Left renal cortex interstitium (tissue), 4 donors: ENCODE measurements around the gene HEXD. TPM values are rescaled to one million over a fixed set of nuclear protein-coding genes. Genes with fewer than 3 reads are reported as not detected.

Experiments
- DNase-seq, 4 donors: peaks; one replicate each; pipeline ENCODE4 v3.0.0-alpha.2; 2013; ENCODE audit warnings: low read depth in 4 of 4, low spot score in 2 of 4, missing footprints in 1 of 4
- polyA plus RNA-seq, 4 donors: library from polyadenylated mRNA; unstranded; fragments of 120-200 nt; gene quantifications; one replicate each; pipeline ENCODE4 v1.2.1, GENCODE V29; 2013; ENCODE audit not compliant: insufficient read length in 4 of 4

HEXD gene
- polyA plus RNA-seq, 4 donors = 31.8 to 62.4 (median 42.6) TPM

GRCh38 chr17:82479602-82480001 lies 61.5 kb downstream of the HEXD start:
- no peak for DNase-seq

DNA sequence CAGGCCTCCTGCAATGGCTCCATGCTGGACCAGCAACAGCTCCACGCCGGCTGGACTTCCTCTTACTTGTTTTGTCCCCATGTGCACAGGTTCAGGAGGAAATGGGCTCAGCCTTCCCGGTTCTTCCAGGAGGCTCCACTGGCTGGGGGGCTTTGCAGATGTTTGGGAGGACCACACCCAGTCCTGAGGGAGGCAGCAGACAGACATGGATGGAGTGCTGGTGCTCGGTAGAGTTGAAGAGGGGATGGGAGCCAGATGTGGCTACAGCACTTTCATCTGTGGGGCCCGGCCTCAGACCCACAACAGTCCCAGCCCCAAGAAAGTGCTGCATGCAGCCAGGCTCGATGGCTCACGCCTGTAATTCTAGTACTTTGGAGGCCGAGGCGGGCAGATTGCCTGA lies 62.2 kb downstream of the HEXD start:
- no peak for DNase-seq

DNA sequence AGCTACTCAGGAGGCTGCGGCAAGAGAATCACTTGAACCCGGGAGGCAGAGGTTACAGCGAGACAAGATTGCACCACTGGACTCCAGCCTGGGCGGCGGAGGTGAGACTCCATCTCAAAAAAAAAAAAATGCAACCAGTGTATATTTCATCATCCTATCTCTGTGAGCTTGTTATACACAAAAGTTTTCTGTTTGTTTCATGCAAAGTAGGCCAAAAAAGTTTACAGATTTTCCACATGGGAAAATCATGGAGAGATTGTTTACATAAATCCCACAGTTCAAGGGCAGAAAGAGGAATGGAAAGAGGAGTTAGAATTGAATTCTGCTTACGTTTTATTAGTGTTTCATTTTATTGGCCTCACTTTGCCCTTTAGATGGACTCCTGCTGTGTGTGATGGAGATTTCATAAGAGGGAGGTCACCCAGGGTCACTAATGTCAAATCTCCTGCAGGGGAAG lies 65.1 kb downstream of the HEXD start:
- DNase-seq = no peak

- no peak for DNase-seq
Observed at GRCh38 chr17:82483836-82484235, 65.7 kb downstream of the HEXD start.

- no peak for DNase-seq
Observed at GRCh38 chr17:82486231-82487094, 68.3 kb downstream of the HEXD start.

DNA sequence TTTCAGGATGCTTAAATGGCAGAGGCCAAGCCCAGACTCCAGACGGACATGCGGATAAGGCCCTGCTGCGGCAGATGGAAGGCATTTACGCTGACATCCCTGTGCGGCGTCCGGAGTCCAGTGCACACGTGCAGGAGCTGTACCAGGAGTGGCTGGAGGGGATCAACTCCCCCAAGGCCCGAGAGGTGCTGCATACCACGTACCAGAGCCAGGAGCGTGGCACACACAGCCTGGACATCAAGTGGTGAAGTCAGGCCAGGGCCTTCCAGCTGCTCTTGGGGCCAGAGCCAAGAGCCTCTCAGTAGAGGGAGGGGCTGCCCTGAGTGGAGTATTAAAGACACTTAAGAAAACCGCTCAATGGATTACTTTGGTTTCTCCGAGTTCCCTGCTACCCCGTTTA lies 69.8 kb downstream of the HEXD start:
- DNase-seq = no peak

DNA sequence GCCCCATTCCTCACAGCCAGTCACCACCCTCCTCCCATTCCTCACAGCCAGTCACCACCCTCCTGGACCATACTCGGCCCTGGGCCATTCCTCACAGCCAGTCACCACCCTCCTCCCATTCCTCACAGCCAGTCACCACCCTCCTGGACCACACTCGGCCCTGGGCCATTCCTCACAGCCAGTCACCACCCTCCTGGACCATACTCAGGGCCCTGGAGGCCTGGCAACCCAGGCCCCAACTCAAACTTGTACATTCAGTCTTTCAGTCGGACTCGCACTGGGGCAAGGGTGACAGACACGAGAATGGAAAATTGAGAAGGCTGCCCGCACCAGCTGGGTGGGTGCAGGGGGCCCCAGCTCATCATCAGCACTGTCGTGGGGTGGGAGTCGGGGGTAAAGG lies 71.0 kb downstream of the HEXD start:
- no peak for DNase-seq

DNA sequence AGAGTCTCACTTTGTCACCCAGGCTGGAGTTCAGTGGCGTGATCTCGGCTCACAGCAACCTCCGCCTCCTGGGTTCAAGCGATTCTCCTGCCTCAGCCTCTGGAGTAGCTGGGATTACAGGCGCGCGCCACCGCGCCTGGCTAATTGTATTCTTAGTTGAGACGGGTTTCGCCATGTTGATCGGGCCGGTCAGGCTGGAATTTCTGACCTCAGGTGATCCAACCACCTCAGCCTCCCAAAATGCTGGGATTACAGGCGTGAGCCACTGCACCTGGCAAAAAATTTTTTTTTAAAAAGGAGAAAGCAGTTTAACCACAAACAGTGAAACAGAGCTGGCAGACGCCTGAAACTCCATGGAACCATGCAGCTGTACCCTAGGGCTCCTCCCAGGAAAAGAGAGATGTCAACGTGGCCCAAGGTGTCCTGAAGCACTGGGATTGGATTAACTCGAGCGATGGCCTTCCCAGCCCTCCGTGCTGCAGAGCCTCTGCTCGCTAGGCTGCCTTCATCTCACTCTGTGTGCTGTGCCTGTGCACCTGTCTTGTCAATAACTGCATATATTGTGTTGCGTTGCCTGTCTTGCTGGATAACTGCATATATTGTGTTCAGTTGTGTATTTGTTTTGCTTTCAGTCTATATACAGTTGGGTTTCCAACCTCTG lies 71.8 kb downstream of the HEXD start:
- no peak for DNase-seq

DNA sequence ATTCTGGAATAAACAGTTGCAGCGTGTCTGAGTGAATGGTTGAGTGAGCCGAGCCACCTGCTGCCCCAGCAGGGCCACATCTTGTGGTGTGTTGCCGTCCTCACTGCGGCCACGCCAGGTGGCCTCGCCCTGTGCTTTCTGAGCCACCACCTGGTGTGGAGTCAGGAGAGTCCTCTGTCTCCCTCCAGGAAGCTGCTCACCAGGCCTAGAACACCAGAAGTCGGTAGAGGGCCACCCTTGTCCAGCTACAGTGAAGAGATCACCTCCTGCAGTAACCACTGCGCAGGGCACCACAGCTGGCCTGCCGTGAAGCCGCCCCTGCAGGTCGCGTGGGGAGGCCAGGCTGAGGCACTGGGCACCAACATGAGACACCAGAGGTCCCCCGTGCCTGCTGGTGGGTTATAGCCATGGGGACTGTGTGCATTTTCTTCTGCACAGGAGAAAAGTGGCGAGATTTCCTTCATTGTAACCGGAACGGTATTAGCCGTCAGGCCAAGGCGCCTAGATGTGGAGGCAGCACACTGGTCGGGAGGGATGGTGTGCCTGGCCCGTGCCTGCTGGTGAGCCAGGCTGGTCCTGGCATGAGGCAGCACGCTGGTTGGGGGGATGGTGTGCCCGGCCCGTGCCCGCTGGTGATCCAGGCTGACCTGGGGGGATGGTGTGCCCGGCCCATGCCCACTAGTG lies 72.5 kb downstream of the HEXD start:
- DNase-seq = no peak

GRCh38 chr17:82491196-82491530 lies 73.0 kb downstream of the HEXD start:
- no peak for DNase-seq

DNA sequence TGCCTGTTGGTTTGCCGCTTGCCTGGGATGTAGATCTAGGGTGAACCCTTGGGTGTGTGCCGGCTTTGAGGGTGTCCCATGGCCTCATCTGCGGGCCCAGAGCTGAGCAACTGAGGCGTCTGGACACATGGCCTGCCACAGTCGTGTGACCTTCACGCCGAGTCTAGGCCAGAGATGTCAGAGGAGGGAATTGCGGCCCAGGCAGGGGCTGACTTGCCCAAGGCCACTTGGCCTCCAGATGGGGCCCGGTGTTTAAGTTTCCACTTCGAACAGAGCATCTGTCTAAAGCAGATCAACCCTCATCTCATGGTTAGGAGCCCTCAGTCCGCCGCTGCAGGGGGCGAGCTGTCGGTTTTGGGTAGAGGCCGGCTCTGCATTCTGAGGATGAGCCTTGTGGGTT lies 73.4 kb downstream of the HEXD start:
- no peak for DNase-seq

Other genes with a start within 250 kb of the HEXD start
- 10 to 100 TPM; 29.8 to 93.3 (median 62.1) TPM for gene CCDC57, start 205.5 kb upstream of the HEXD start, polyA plus RNA-seq
- gene SLC16A3, start 189.3 kb upstream of the HEXD start, polyA plus RNA-seq = 10 to 100 TPM in 3 of 4 donors, 1 to 10 TPM in 1; 8.4 to 18.8 (median 11.5) TPM
- gene CSNK1D, start 144.6 kb upstream of the HEXD start, polyA plus RNA-seq = 100 to 1,000 TPM; 103 to 141 (median 126) TPM
- gene CD7, start 100.7 kb upstream of the HEXD start, polyA plus RNA-seq = under 1 TPM; 0.17 to 0.65 (median 0.37) TPM
- gene SECTM1, start 84.6 kb upstream of the HEXD start, polyA plus RNA-seq = 1 to 10 TPM; 1.2 to 3.4 (median 1.6) TPM
- gene TEX19, start 59.1 kb upstream of the HEXD start, polyA plus RNA-seq = not detected
- gene UTS2R, start 46.6 kb upstream of the HEXD start, polyA plus RNA-seq = 1 to 10 TPM in 1 of 4 donors, under 1 TPM in 3; 0.49 to 1.1 (median 0.67) TPM
- gene OGFOD3, start 239 bp downstream of the HEXD start, polyA plus RNA-seq = 10 to 100 TPM; 25.0 to 28.6 (median 26.5) TPM
- gene CYBC1, start 32.4 kb downstream of the HEXD start, polyA plus RNA-seq = 10 to 100 TPM; 47.8 to 57.9 (median 56.8) TPM
- 10 to 100 TPM; 74.7 to 94.5 (median 81.4) TPM for gene NARF, start 40.4 kb downstream of the HEXD start, polyA plus RNA-seq
- gene FOXK2, start 101.4 kb downstream of the HEXD start, polyA plus RNA-seq = 10 to 100 TPM; 34.7 to 48.6 (median 42.8) TPM
- gene WDR45B, start 230.1 kb downstream of the HEXD start, polyA plus RNA-seq = 100 to 1,000 TPM in 2 of 4 donors, 10 to 100 TPM in 2; 95.2 to 105 (median 101) TPM